Panc1 (cell line): ENCODE data around the gene KCNJ1. TPM values are rescaled to one million over a fixed set of nuclear protein-coding genes. Genes with fewer than 3 reads are reported as not detected.

Experiments used
- ATAC-seq: fragments of 200-7000 bp; cut with Tn5 transposase; 2 replicates; pipeline ENCODE4 v1.9.1; 2020; ENCODE audit warnings: mild to moderate bottlenecking, moderate library complexity
- BruUV-seq: library from RNA; stranded (reverse); fragments of 400-500 nt; replicated peaks from 2 replicates; lab custom pipeline; 2021; lab: Mats Ljungman, UMichigan
- CTCF ChIA-PET: fragments of 300-600 bp; sonication (Branson Sonifier 250); formaldehyde crosslinking; loops from one replicate; lab custom pipeline; 2022; ENCODE audit warnings: antibody characterized with exemption; lab: Charles Lee
- POLR2A ChIA-PET: fragments of 300-600 bp; sonication (Branson Sonifier 250); formaldehyde crosslinking; loops from one replicate; lab custom pipeline; 2022; ENCODE audit warnings: antibody characterized with exemption; lab: Charles Lee
- DNase-seq: peaks from one replicate; pipeline ENCODE4 v3.0.0-alpha.2; 2010; ENCODE audit warnings: low read depth, low spot score
- H3K27ac ChIP-seq: 2 replicates; pipeline ENCODE4 v1.5.1; 2011; ENCODE audit warnings: mild to moderate bottlenecking, low read length, inconsistent platforms
- H3K27me3 ChIP-seq: fragments of 200-500 bp; sonication (Bioruptor generic); 2 replicates; pipeline ENCODE4 v1.6.0; 2014; ENCODE audit warnings: low read length, inconsistent platforms; ENCODE audit not compliant: control insufficient read depth, insufficient read depth
- H3K36me3 ChIP-seq: fragments of 200-500 bp; sonication (Bioruptor generic); 2 replicates; pipeline ENCODE4 v1.5.1; 2014; ENCODE audit warnings: inconsistent platforms, mild to moderate bottlenecking, low read length, moderate library complexity; ENCODE audit not compliant: control insufficient read depth, insufficient read depth
- H3K4me1 ChIP-seq: 2 replicates; pipeline ENCODE4 v1.5.1; 2011; ENCODE audit warnings: inconsistent platforms, mild to moderate bottlenecking, low read length, moderate library complexity; ENCODE audit not compliant: control insufficient read depth, insufficient read depth
- H3K4me3 ChIP-seq, 2 experiments: 2 replicates each; pipeline ENCODE4 v1.5.1; 2011 to 2012; ENCODE audit warnings: low read depth in 2 of 2, low read length in 2 of 2, mild to moderate bottlenecking in 2 of 2, inconsistent platforms in 1 of 2, moderate library complexity in 1 of 2
- H3K9me3 ChIP-seq: fragments of 200-500 bp; sonication (Bioruptor generic); 2 replicates; pipeline ENCODE4 v1.5.1; 2014; ENCODE audit warnings: low read depth, mild to moderate bottlenecking, inconsistent platforms, low read length, moderate library complexity; ENCODE audit not compliant: control insufficient read depth, insufficient read depth
- CTCF ChIP-seq: fragments of 450-650 bp; IDR thresholded peaks from 2 replicates; pipeline ENCODE4 v1.5.1; 2017; ENCODE audit warnings: mild to moderate bottlenecking
- POLR2AphosphoS5 ChIP-seq: IDR thresholded peaks from 2 replicates; pipeline ENCODE4 v1.6.1; 2012; ENCODE audit warnings: mild to moderate bottlenecking, low read depth, low read length, moderate library complexity
- REST ChIP-seq, 2 experiments: IDR thresholded peaks; 2 replicates each; pipeline ENCODE4 v1.6.1; 2011 to 2012; ENCODE audit warnings: low read depth in 2 of 2, control low read depth in 1 of 2, low read length in 1 of 2, mild to moderate bottlenecking in 1 of 2, moderate library complexity in 1 of 2; ENCODE audit not compliant: insufficient read depth in 1 of 2
- SIN3A ChIP-seq: IDR thresholded peaks from 2 replicates; pipeline ENCODE4 v1.6.1; 2012; ENCODE audit warnings: low read depth, mild to moderate bottlenecking, low read length, moderate library complexity, borderline replicate concordance; ENCODE audit not compliant: insufficient read depth
- TCF7L2 ChIP-seq: IDR thresholded peaks from 2 replicates; pipeline ENCODE4 v1.6.1; 2011; ENCODE audit warnings: mild to moderate bottlenecking, low read depth, low read length, inconsistent platforms
- in situ Hi-C: cut with HindIII; loops from 2 replicates; pipeline ENCODE4 v1.10.0; 2016; ENCODE audit warnings: low sequenced_read_pairs, low pct_unique_long_range_greater_than_20kb
- intact Hi-C: fragments of 100-400 bp; cut with micrococcal nuclease; formaldehyde crosslinking; loops from one replicate; pipeline ENCODE4 v1.10.0; 2022; ENCODE audit not compliant: unreplicated experiment
- total RNA-seq: library from RNA; stranded (reverse); gene quantifications from one replicate; pipeline ENCODE4 v1.2.1, GENCODE V29; 2021; ENCODE audit not compliant: unreplicated experiment

The KCNJ1 gene
- total RNA-seq, 1 experiment from 2014 or later = not detected

DNA sequence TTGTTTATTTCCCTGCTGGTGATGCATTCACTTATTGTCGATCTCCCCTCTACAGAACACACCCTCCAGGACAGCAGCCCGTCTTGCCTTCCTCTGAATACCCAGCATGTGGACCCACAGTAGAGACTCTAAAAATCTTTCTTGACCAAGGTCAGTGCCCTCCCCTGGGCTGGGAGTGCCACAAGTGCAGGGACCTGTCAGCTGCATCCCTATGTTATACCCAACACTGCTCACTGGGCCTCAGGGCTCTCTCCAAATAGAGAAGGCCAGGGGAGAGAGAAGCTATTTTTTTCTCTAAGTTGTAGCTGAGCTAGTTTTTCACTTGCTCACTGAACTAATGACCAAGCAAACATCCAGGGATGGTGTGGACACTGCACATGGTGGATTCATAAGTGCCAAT lies 9.8 kb downstream of the KCNJ1 start (continued):
- no peak for TF ChIP-seq TCF7L2

GRCh38 chr11:128856241-128856640 lies 10.9 kb downstream of the KCNJ1 start:
- H3K4me3 ChIP-seq = no peak overlapping the region
- H3K4me1 ChIP-seq = no peaks in the 10 kb centered on the region
- no peak overlapping the region for H3K27ac ChIP-seq
- no peak for ATAC-seq
- H3K9me3 ChIP-seq = no peaks in the 10 kb centered on the region
- in situ Hi-C loops = no loop called here
- TF ChIP-seq POLR2AphosphoS5 = no peak
- TF ChIP-seq SIN3A = no peak
- TF ChIP-seq TCF7L2 = no peak
- TF ChIP-seq CTCF = no peak
- TF ChIP-seq REST (IDR thresholded peaks at IDR 0.05; ENCODE audit: insufficient read depth in 1 of 2, low read depth in 2 of 2, low read length in 1 of 2) = no peak
- H3K27me3 ChIP-seq = peaks cover 7% of the 10 kb centered on the region; the same call in 1 of the 2 replicates
- no peak for DNase-seq
- no peaks in the 10 kb centered on the region for H3K36me3 ChIP-seq
- intact Hi-C loops = no loop called here
- ChIA-PET POLR2A (no interaction called here), CTCF (no interaction called here)
- BruUV-seq = no TSS peak

GRCh38 chr11:128854841-128855240 lies 12.3 kb downstream of the KCNJ1 start:
- no TSS peak for BruUV-seq
- H3K27me3 ChIP-seq = peaks cover 5% of the 10 kb centered on the region; the same call in 1 of the 2 replicates
- no peak for DNase-seq
- intact Hi-C loops = no loop called here
- TF ChIP-seq SIN3A (no peak), CTCF (no peak), REST (IDR thresholded peaks at IDR 0.05; ENCODE audit: insufficient read depth in 1 of 2, low read depth in 2 of 2, low read length in 1 of 2) (no peak), TCF7L2 (no peak), POLR2AphosphoS5 (no peak)
- in situ Hi-C loops = no loop called here
- CTCF ChIA-PET = no interaction called here
- no peaks in the 10 kb centered on the region for H3K4me1 ChIP-seq
- no peak overlapping the region for H3K4me3 ChIP-seq
- POLR2A ChIA-PET = no interaction called here
- ATAC-seq = no peak
- H3K9me3 ChIP-seq = no peaks in the 10 kb centered on the region
- H3K36me3 ChIP-seq = no peaks in the 10 kb centered on the region
- H3K27ac ChIP-seq = no peak overlapping the region
